A673 (cell line): ENCODE measurements around the gene SLC19A1. TPM values are rescaled to one million over a fixed set of nuclear protein-coding genes. Genes with fewer than 3 reads are reported as not detected.

Source experiments
- BruUV-seq: library from RNA; stranded (reverse); fragments of 400-500 nt; replicated peaks from 2 replicates; lab custom pipeline; 2021; lab: Mats Ljungman, UMichigan
- CTCF ChIA-PET: fragments of 300-600 bp; sonication (Branson Sonifier 250); formaldehyde crosslinking; loops from one replicate; lab custom pipeline; 2022; ENCODE audit warnings: antibody characterized with exemption; lab: Charles Lee
- POLR2A ChIA-PET: fragments of 300-600 bp; sonication (Branson Sonifier 250); formaldehyde crosslinking; loops from one replicate; lab custom pipeline; 2022; ENCODE audit warnings: antibody characterized with exemption; ENCODE audit not compliant: low non-redundant PET; lab: Charles Lee
- DNase-seq: peaks from one replicate; pipeline ENCODE4 v3.0.0-alpha.2; 2015; ENCODE audit warnings: low spot score
- H3K27ac ChIP-seq: fragments of 200-600 bp; sonication (generic); 2 replicates; pipeline ENCODE4 v1.5.1; 2016; ENCODE audit warnings: mixed run types, low read depth, mild to moderate bottlenecking, mixed read lengths, antibody characterized with exemption, low read length; ENCODE audit not compliant: poor library complexity, severe bottlenecking
- H3K27me3 ChIP-seq: fragments of 200-600 bp; sonication (generic); replicated peaks from 2 replicates; pipeline ENCODE4 v1.6.1; 2017; ENCODE audit warnings: mixed run types, low read depth, mild to moderate bottlenecking, mixed read lengths, antibody characterized with exemption, low read length; ENCODE audit not compliant: insufficient read depth, poor library complexity
- H3K36me3 ChIP-seq: fragments of 200-600 bp; sonication (generic); 2 replicates; pipeline ENCODE4 v1.6.1; 2016; ENCODE audit warnings: mixed run types, mild to moderate bottlenecking, mixed read lengths, antibody characterized with exemption, low read length; ENCODE audit not compliant: insufficient read depth, poor library complexity, severe bottlenecking
- H3K4me1 ChIP-seq: fragments of 200-600 bp; sonication (generic); 2 replicates; pipeline ENCODE4 v1.6.1; 2017; ENCODE audit warnings: mixed run types, mild to moderate bottlenecking, mixed read lengths, antibody characterized with exemption, low read length; ENCODE audit not compliant: insufficient read depth, poor library complexity, severe bottlenecking
- H3K4me3 ChIP-seq: fragments of 200-600 bp; sonication (generic); 2 replicates; pipeline ENCODE4 v1.5.1; 2016; ENCODE audit warnings: low read depth, mixed run types, mild to moderate bottlenecking, mixed read lengths, low read length; ENCODE audit not compliant: poor library complexity, severe bottlenecking
- H3K9me3 ChIP-seq: fragments of 200-600 bp; sonication (generic); 2 replicates; pipeline ENCODE4 v1.6.1; 2016; ENCODE audit warnings: mixed run types, low read depth, mild to moderate bottlenecking, mixed read lengths, antibody characterized with exemption, low read length; ENCODE audit not compliant: poor library complexity, severe bottlenecking
- CTCF ChIP-seq: fragments of 300-800, 200-600 bp; sonication (generic); conservative IDR thresholded peaks from 2 replicates; pipeline ENCODE4 v1.5.1; 2017; ENCODE audit warnings: low read depth, mild to moderate bottlenecking, antibody characterized with exemption, low read length, moderate library complexity, mixed read lengths
- EZH2 ChIP-seq: fragments of 200-600 bp; sonication (generic); IDR thresholded peaks from 2 replicates; pipeline ENCODE4 v1.6.1; 2017; ENCODE audit warnings: borderline replicate concordance, low read depth, mild to moderate bottlenecking, mixed read lengths, antibody characterized with exemption, low read length; ENCODE audit not compliant: poor library complexity, severe bottlenecking
- intact Hi-C: fragments of 100-400 bp; cut with micrococcal nuclease; formaldehyde crosslinking; loops from one replicate; pipeline ENCODE4 v1.10.0; 2022; ENCODE audit not compliant: unreplicated experiment
- total RNA-seq: library from RNA; stranded (reverse); gene quantifications from 2 replicates; pipeline ENCODE4 v1.2.3, GENCODE V29; 2021

The SLC19A1 gene
- total RNA-seq, 1 experiment from 2014 or later, result 72.1 TPM

GRCh38 chr21:45535341-45536081 is 6.7 kb downstream of the SLC19A1 start:
- no TSS peak for BruUV-seq

GRCh38 chr21:45534636-45535331 is 7.5 kb downstream of the SLC19A1 start:
- TF ChIP-seq CTCF (no peak), EZH2 (no peak)
- ChIA-PET POLR2A (no interaction called here), CTCF (no interaction called here)

More at GRCh38 chr21:45535341-45536081, 6.7 kb downstream of the SLC19A1 start:
- Histone ChIP-seq H3K4me1 (peaks cover 6% of the 10 kb centered on the region), H3K27me3 (no peaks in the 10 kb centered on the region), H3K9me3 (no peaks in the 10 kb centered on the region), H3K27ac (no peak overlapping the region), H3K4me3 (no peak overlapping the region), H3K36me3 (peaks cover 20% of the 10 kb centered on the region)
- no peak for TF ChIP-seq EZH2
- no peak for TF ChIP-seq CTCF
- ChIA-PET POLR2A (no interaction called here), CTCF (no interaction called here)
- intact Hi-C loops, result no loop called here
- DNase-seq, result no peak

GRCh38 chr21:45533846-45534635 is 8.2 kb downstream of the SLC19A1 start:
- no peak for TF ChIP-seq CTCF
- TF ChIP-seq EZH2, result no peak
- Histone ChIP-seq H3K4me3 (no peak overlapping the region), H3K9me3 (no peaks in the 10 kb centered on the region), H3K27me3 (no peaks in the 10 kb centered on the region), H3K4me1 (peaks cover 6% of the 10 kb centered on the region), H3K36me3 (peaks cover 35% of the 10 kb centered on the region), H3K27ac (peak overlapping the region; percentile 23)
- ChIA-PET POLR2A (no interaction called here), CTCF (no interaction called here)
- DNase-seq, result no peak
- BruUV-seq, result no TSS peak
- intact Hi-C loops, result no loop called here

More at GRCh38 chr21:45534636-45535331, 7.5 kb downstream of the SLC19A1 start:
- H3K27me3 ChIP-seq, result no peaks in the 10 kb centered on the region
- peaks cover 27% of the 10 kb centered on the region for H3K36me3 ChIP-seq
- H3K4me3 ChIP-seq, result no peak overlapping the region
- BruUV-seq, result no TSS peak
- H3K9me3 ChIP-seq, result no peaks in the 10 kb centered on the region
- H3K4me1 ChIP-seq, result peaks cover 6% of the 10 kb centered on the region
- intact Hi-C loops, result no loop called here
- H3K27ac ChIP-seq, result peak overlapping the region; percentile 23
- DNase-seq, result no peak
